LNCaP clone FGC (cell line): Measurements from ENCODE around the gene ORMDL2.

Source experiments
- DNase-seq: peaks from one replicate; pipeline ENCODE4 v3.0.0-alpha.2; 2011; ENCODE audit warnings: low read depth
- H3K4me3 ChIP-seq: 2 replicates; pipeline ENCODE4 v1.5.1; 2011; ENCODE audit warnings: mild to moderate bottlenecking, low read depth, low read length, control low read depth
- CTCF ChIP-seq: IDR thresholded peaks from 2 replicates; pipeline ENCODE4 v1.5.1; 2012; ENCODE audit warnings: mild to moderate bottlenecking; ENCODE audit not compliant: control insufficient read depth, insufficient read depth; ENCODE audit errors: extremely low read depth

The ORMDL2 gene

GRCh38 chr12:55795950-55796349, 21.9 kb upstream of the ORMDL2 start:
- no peak overlapping the region for H3K4me3 ChIP-seq
- DNase-seq: no peak
- no peak for TF ChIP-seq CTCF

- no peak overlapping the region for H3K4me3 ChIP-seq
- TF ChIP-seq CTCF: peak; percentile 84
- no peak for DNase-seq
Observed at GRCh38 chr12:55797068-55797467, 20.8 kb upstream of the ORMDL2 start.

GRCh38 chr12:55797550-55797949, 20.3 kb upstream of the ORMDL2 start:
- TF ChIP-seq CTCF: no peak
- DNase-seq: no peak
- no peak overlapping the region for H3K4me3 ChIP-seq

- no peak overlapping the region for H3K4me3 ChIP-seq
- no peak for TF ChIP-seq CTCF
- no peak for DNase-seq
Observed at GRCh38 chr12:55806982-55807381, 10.9 kb upstream of the ORMDL2 start.

GRCh38 chr12:55809274-55809673, 8.6 kb upstream of the ORMDL2 start:
- no peak overlapping the region for H3K4me3 ChIP-seq
- no peak for DNase-seq
- TF ChIP-seq CTCF: no peak

- no peak overlapping the region for H3K4me3 ChIP-seq
- DNase-seq: no peak
- TF ChIP-seq CTCF: no peak
Observed at GRCh38 chr12:55812088-55812487, 5.8 kb upstream of the ORMDL2 start.

- no peak overlapping the region for H3K4me3 ChIP-seq
- DNase-seq: no peak
- TF ChIP-seq CTCF: no peak
Observed at GRCh38 chr12:55814257-55814656, 3.6 kb upstream of the ORMDL2 start.
